MM.1S (cell line): Measurements from ENCODE around the gene PRRT3.
"Not testable (repeated sequence)": the region's sequence is repeated elsewhere in the genome, so short reads cannot be mapped to it uniquely, and the experiment has no call there.

Experiments used
- DNase-seq: peaks from one replicate; pipeline ENCODE4 v3.0.0-alpha.2; 2015
- H2AFZ ChIP-seq: fragments of 300-600 bp; sonication (generic); 2 replicates; pipeline ENCODE4 v1.6.0; 2016; ENCODE audit warnings: antibody characterized with exemption, low read length
- H3F3A ChIP-seq: fragments of 300-600 bp; sonication (generic); 2 replicates; pipeline ENCODE4 v1.6.1; 2016; ENCODE audit warnings: mild to moderate bottlenecking, antibody characterized with exemption, low read length, moderate library complexity, mixed read lengths; ENCODE audit not compliant: insufficient read depth
- H3K27ac ChIP-seq: fragments of 300-600 bp; sonication (generic); 2 replicates; pipeline ENCODE4 v1.5.1; 2016; ENCODE audit warnings: mild to moderate bottlenecking, low read length
- H3K27me3 ChIP-seq: fragments of 300-600 bp; sonication (generic); replicated peaks from 2 replicates; pipeline ENCODE4 v1.6.0; 2016; ENCODE audit warnings: low read length; ENCODE audit not compliant: insufficient read depth
- H3K36me3 ChIP-seq: fragments of 300-600 bp; sonication (generic); replicated peaks from 2 replicates; pipeline ENCODE4 v1.6.1; 2016; ENCODE audit warnings: mild to moderate bottlenecking, low read length, mixed read lengths; ENCODE audit not compliant: insufficient read depth
- H3K4me1 ChIP-seq: fragments of 300-600 bp; sonication (generic); 2 replicates; pipeline ENCODE4 v1.6.1; 2016; ENCODE audit warnings: low read length, mixed read lengths
- H3K4me2 ChIP-seq: fragments of 300-600 bp; sonication (generic); 2 replicates; pipeline ENCODE4 v1.6.0; 2016; ENCODE audit warnings: low read depth, low read length
- H3K4me3 ChIP-seq: fragments of 300-600 bp; sonication (generic); 2 replicates; pipeline ENCODE4 v1.5.1; 2016; ENCODE audit warnings: low read length, mixed read lengths
- H3K79me2 ChIP-seq: fragments of 300-600 bp; sonication (generic); 2 replicates; pipeline ENCODE4 v1.6.1; 2016; ENCODE audit warnings: mixed run types, low read length, mixed read lengths
- H3K9ac ChIP-seq: fragments of 300-600 bp; sonication (generic); 2 replicates; pipeline ENCODE4 v1.6.1; 2016; ENCODE audit warnings: low read length, mixed read lengths
- H3K9me2 ChIP-seq: fragments of 300-600 bp; sonication (generic); replicated peaks from 2 replicates; pipeline ENCODE4 v1.6.1; 2016; ENCODE audit warnings: mild to moderate bottlenecking, low read length, mixed read lengths; ENCODE audit not compliant: insufficient read depth
- H3K9me3 ChIP-seq: fragments of 300-600 bp; sonication (generic); replicated peaks from 2 replicates; pipeline ENCODE4 v1.6.1; 2016; ENCODE audit warnings: mild to moderate bottlenecking, low read length, mixed read lengths; ENCODE audit not compliant: insufficient read depth
- H4K20me1 ChIP-seq: fragments of 300-600 bp; sonication (generic); 2 replicates; pipeline ENCODE4 v1.6.1; 2016; ENCODE audit warnings: mild to moderate bottlenecking, low read length, moderate library complexity, mixed read lengths; ENCODE audit not compliant: insufficient read depth
- CTCF ChIP-seq: fragments of 300-600 bp; sonication (generic); IDR thresholded peaks from 2 replicates; pipeline ENCODE4 v1.5.1; 2016; ENCODE audit warnings: antibody characterized with exemption, low read length, mixed read lengths
- EZH2 ChIP-seq: fragments of 300-600 bp; sonication (generic); optimal IDR thresholded peaks from 2 replicates; pipeline ENCODE3; 2017; ENCODE audit warnings: low read depth, mild to moderate bottlenecking, antibody characterized with exemption, low read length, mixed read lengths
- EZH2phosphoT487 ChIP-seq: fragments of 300-600 bp; sonication (generic); IDR thresholded peaks from 2 replicates; pipeline ENCODE4 v1.6.1; 2018; ENCODE audit warnings: antibody characterized with exemption, low read length

PRRT3 gene

GRCh38 chr3:9902372-9903237, 49.6 kb downstream of the PRRT3 start, which contains the start of gene IL17RE:
TSS of gene IL17RE (plus strand) at chr3:9902848. CDS start at chr3:9902933, 85 bp downstream.
- Histone ChIP-seq H3K4me3 (no peak within 1 kb of the TSS), H3K36me3 (no peaks in the 10 kb centered on the region), H3F3A (no peaks in the 10 kb centered on the region), H3K9ac (no peak within 1 kb of the TSS), H3K4me2 (no peak within 1 kb of the TSS), H3K27ac (no peak within 1 kb of the TSS), H3K27me3 (no peaks in the 10 kb centered on the region), H3K79me2 (no peaks in the 10 kb centered on the region), H2AFZ (no peak within 1 kb of the TSS), H4K20me1 (no peaks in the 10 kb centered on the region), H3K9me3 (no peaks in the 10 kb centered on the region), H3K9me2 (no peaks in the 10 kb centered on the region), H3K4me1 (no peaks in the 10 kb centered on the region)
- TF ChIP-seq EZH2 (no peak), EZH2phosphoT487 (no peak), CTCF (no peak)
- DNase-seq, result no peak

DNA sequence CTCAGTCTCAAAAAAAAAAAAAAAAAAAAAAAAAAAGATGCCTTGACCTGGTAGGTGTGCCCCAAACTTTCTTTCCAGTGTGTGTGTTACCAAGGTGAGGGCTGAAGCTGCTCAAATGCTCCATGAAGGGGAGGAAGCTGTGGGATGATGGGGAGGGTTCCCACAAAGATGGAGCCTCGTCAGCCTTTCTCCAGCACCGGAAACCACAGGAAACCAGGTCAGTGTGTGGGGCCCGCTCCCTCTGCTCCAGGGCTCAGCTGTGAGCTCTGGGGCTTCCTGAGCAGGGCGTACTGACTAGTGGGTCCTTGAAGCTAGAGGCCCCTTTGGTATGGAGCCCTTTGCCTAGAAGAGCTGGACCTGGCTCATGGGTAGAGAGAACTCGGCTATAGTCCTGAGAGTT, 50.2 kb downstream of the PRRT3 start:
- TF ChIP-seq EZH2phosphoT487, result no peak
- TF ChIP-seq EZH2, result no peak
- no peak for TF ChIP-seq CTCF
- Histone ChIP-seq H3K79me2 (no peaks in the 10 kb centered on the region), H3K9me3 (no peaks in the 10 kb centered on the region), H3K4me3 (no peak overlapping the region), H3K9me2 (no peaks in the 10 kb centered on the region), H3K27ac (no peak overlapping the region), H3K27me3 (no peaks in the 10 kb centered on the region), H3F3A (no peaks in the 10 kb centered on the region), H3K9ac (no peak overlapping the region), H4K20me1 (no peaks in the 10 kb centered on the region), H3K36me3 (no peaks in the 10 kb centered on the region), H3K4me2 (no peak overlapping the region), H3K4me1 (no peaks in the 10 kb centered on the region), H2AFZ (no peak overlapping the region)
- DNase-seq, result no peak

GRCh38 chr3:9900965-9901415, 51.2 kb downstream of the PRRT3 start:
- H3K9me3 ChIP-seq, H2AFZ ChIP-seq, H3K9ac ChIP-seq, H3K4me3 ChIP-seq, H3K27ac ChIP-seq, H3K4me1 ChIP-seq, DNase-seq, H3K79me2 ChIP-seq, H3K4me2 ChIP-seq, H3F3A ChIP-seq, H3K27me3 ChIP-seq, H3K36me3 ChIP-seq, H3K9me2 ChIP-seq, H4K20me1 ChIP-seq: not testable (repeated sequence)

DNA sequence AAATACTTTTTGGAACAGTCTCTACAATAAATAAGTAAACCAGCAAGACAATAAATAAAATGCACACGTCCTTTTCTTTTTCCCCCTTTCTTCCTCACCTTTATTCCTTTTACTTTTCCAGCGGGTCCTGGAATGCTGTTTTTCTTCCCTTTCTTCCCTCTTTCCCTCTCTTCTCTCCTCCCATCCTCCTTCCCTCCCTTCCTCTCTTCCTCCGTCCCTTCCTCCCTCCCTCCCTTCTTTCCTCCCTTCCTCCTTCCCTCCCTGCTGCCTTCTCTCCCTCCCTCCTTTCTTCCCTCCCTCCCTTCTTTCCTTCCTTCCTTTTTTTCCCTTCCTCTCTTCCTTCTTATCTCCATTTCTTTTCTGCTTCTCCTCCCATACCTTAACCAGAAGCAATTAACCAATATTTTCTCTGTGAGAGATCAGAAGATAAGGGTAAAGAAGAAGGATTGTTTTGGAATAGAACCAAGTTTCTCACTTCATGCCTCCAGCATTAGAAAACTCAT, 52.9 kb downstream of the PRRT3 start:
- Histone ChIP-seq H3K9me3 (no peaks in the 10 kb centered on the region), H3K4me1 (peaks cover 5% of the 10 kb centered on the region; the same call in 1 of the 2 replicates), H4K20me1 (no peaks in the 10 kb centered on the region), H3K36me3 (no peaks in the 10 kb centered on the region), H3K9me2 (no peaks in the 10 kb centered on the region), H3K9ac (no peak overlapping the region), H3K4me2 (no peak overlapping the region), H3K27me3 (no peaks in the 10 kb centered on the region), H3K4me3 (no peak overlapping the region), H2AFZ (no peak overlapping the region), H3K27ac (no peak overlapping the region), H3F3A (no peaks in the 10 kb centered on the region), H3K79me2 (no peaks in the 10 kb centered on the region)
- DNase-seq, result no peak
- TF ChIP-seq EZH2phosphoT487, result no peak
- TF ChIP-seq CTCF, result no peak
- no peak for TF ChIP-seq EZH2
